PC-9 (cell line): ENCODE measurements around the gene LMBR1. TPM values are rescaled to one million over a fixed set of nuclear protein-coding genes. Genes with fewer than 3 reads are reported as not detected.

ENCODE experiments used
- BruUV-seq: library from RNA; stranded (reverse); fragments of 400-500 nt; replicated peaks from 2 replicates; lab custom pipeline; 2021; lab: Mats Ljungman, UMichigan
- CTCF ChIA-PET: fragments of 300-600 bp; sonication (Branson Sonifier 250); formaldehyde crosslinking; loops from one replicate; lab custom pipeline; 2022; ENCODE audit warnings: antibody characterized with exemption; lab: Charles Lee
- POLR2A ChIA-PET: fragments of 300-600 bp; sonication (Branson Sonifier 250); formaldehyde crosslinking; loops from one replicate; lab custom pipeline; 2022; ENCODE audit warnings: antibody characterized with exemption; ENCODE audit not compliant: unreplicated experiment; lab: Charles Lee
- DNase-seq, 2 experiments: peaks; one replicate each; pipeline versions ENCODE4 v3.0.0 to v3.0.0-alpha.2; 2015 to 2022; ENCODE audit warnings: mixed read lengths in 1 of 2
- H2AFZ ChIP-seq: fragments of 200-600 bp; sonication (generic); 2 replicates; pipeline ENCODE4 v1.8.1; 2017; ENCODE audit warnings: antibody characterized with exemption
- H3F3A ChIP-seq: fragments of 200-600 bp; sonication (generic); 2 replicates; pipeline ENCODE4 v1.8.1; 2017; ENCODE audit warnings: antibody characterized with exemption, mild to moderate bottlenecking, low read depth; ENCODE audit not compliant: insufficient read depth
- H3K27ac ChIP-seq: fragments of 200-600 bp; sonication (generic); 2 replicates; pipeline ENCODE4 v1.6.1; 2016; ENCODE audit warnings: mixed run types
- H3K27me3 ChIP-seq: fragments of 200-600 bp; sonication (generic); 2 replicates; pipeline ENCODE4 v1.6.1; 2016; ENCODE audit warnings: low read depth, mixed run types; ENCODE audit not compliant: insufficient read depth
- H3K36me3 ChIP-seq: fragments of 200-600 bp; sonication (generic); 2 replicates; pipeline ENCODE4 v1.6.1; 2016; ENCODE audit warnings: low read depth, mixed run types
- H3K4me1 ChIP-seq: fragments of 200-600 bp; sonication (generic); replicated peaks from 2 replicates; pipeline ENCODE4 v1.6.1; 2016; ENCODE audit warnings: mixed run types; ENCODE audit not compliant: insufficient read depth
- H3K4me2 ChIP-seq: fragments of 200-600 bp; sonication (generic); 2 replicates; pipeline ENCODE4 v1.6.1; 2017; ENCODE audit warnings: mixed run types
- H3K4me3 ChIP-seq: fragments of 200-600 bp; sonication (generic); 2 replicates; pipeline ENCODE4 v1.6.1; 2016; ENCODE audit warnings: mixed run types
- H3K79me2 ChIP-seq: fragments of 200-600 bp; sonication (generic); 2 replicates; pipeline ENCODE4 v1.6.1; 2017; ENCODE audit warnings: low read depth, mixed run types
- H3K9me2 ChIP-seq: fragments of 200-600 bp; sonication (generic); 2 replicates; pipeline ENCODE4 v1.8.1; 2017; ENCODE audit warnings: mild to moderate bottlenecking; ENCODE audit not compliant: insufficient read depth
- H3K9me3 ChIP-seq: fragments of 200-600 bp; sonication (generic); 2 replicates; pipeline ENCODE4 v1.8.1; 2016; ENCODE audit warnings: low read depth; ENCODE audit not compliant: insufficient read depth
- H4K20me1 ChIP-seq: fragments of 200-600 bp; sonication (generic); 2 replicates; pipeline ENCODE4 v1.8.1; 2017; ENCODE audit not compliant: insufficient read depth
- CTCF ChIP-seq: fragments of 200-600 bp; sonication (generic); conservative IDR thresholded peaks from 2 replicates; pipeline ENCODE4 v1.6.1; 2017; ENCODE audit warnings: mixed run types, antibody characterized with exemption, mild to moderate bottlenecking, moderate library complexity
- EZH2 ChIP-seq: fragments of 200-600 bp; sonication (generic); IDR thresholded peaks from 2 replicates; pipeline ENCODE4 v1.8.0; 2017; ENCODE audit warnings: antibody characterized with exemption, low read depth
- intact Hi-C: fragments of 100-400 bp; cut with micrococcal nuclease; formaldehyde crosslinking; loops from one replicate; pipeline ENCODE4 v1.10.0; 2022; ENCODE audit not compliant: unreplicated experiment
- total RNA-seq: library from RNA; stranded (reverse); gene quantifications from 2 replicates; pipeline ENCODE4 v1.2.3, GENCODE V29; 2021

The LMBR1 gene
- total RNA-seq, 1 experiment from 2014 or later = 85.0 TPM

DNA sequence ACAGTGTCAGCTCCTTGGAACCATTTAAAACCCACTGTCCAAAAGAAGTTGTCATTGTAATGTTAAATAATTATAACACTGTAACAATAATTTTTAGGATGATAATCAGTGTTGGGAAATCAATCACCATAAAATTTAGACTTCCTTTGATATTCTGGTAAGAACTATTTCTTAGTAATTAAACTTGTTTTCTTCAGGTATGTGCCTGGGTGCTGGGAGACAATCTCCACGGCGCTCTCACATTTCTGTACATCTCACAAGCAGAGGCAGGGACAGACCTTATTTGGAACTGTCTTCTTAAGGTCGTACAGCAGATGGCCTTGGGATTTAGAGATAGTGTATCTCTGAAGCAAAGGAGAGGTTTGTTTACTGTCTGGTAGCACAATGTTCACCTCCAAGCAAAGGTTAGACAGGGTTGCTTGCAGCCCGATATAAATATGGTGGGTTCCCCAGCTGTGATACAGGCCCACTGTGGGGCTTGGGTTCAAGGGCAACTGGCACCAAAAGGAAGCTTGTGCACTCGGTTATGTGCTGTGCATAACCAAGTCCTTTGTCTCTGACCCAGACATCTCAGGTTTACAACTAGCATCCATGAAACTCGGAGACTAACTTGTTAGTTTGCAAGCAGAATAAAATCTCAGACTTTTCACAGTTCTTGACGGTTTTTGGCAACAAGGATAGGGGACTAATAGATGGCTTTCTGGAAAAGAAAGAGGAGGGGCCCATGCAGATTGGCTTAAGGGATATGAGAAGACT, 126.9 kb downstream of the LMBR1 start:
- intact Hi-C loops = no loop called here
- CTCF ChIA-PET = no interaction called here
- no peaks in the 10 kb centered on the region for H3K9me3 ChIP-seq
- H3K4me3 ChIP-seq = no peak overlapping the region
- H2AFZ ChIP-seq = no peak overlapping the region
- TF ChIP-seq EZH2 = no peak
- TF ChIP-seq CTCF = no peak
- H4K20me1 ChIP-seq = no peaks in the 10 kb centered on the region
- H3K27ac ChIP-seq = no peak overlapping the region
- no TSS peak for BruUV-seq
- DNase-seq = no peak
- no peaks in the 10 kb centered on the region for H3K27me3 ChIP-seq
- H3F3A ChIP-seq = peaks cover 6% of the 10 kb centered on the region; the same call in 1 of the 2 replicates
- H3K79me2 ChIP-seq = no peaks in the 10 kb centered on the region
- H3K4me1 ChIP-seq = no peaks in the 10 kb centered on the region
- POLR2A ChIA-PET = no interaction called here
- H3K9me2 ChIP-seq = no peaks in the 10 kb centered on the region
- H3K36me3 ChIP-seq = peaks cover 8% of the 10 kb centered on the region; the same call in 1 of the 2 replicates
- H3K4me2 ChIP-seq = no peak overlapping the region

DNA sequence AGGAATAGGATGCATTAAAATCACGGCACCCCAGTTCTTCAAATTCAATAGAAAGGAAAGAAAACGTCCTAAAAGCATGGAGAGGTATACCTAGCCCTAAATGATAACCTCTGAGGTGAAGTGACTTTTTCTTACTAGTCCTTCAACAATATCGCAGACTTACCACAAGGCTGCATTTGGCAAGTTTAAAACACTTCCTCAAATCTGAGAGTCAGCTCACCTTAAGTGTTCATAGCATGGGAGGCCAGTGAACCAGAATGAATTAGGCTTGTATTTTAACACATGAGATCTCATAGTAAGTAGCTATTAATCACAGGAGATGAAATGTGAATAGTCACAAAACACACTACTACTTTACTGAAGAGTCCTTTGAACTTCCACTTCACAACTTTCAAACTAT, 128.2 kb downstream of the LMBR1 start:
- H2AFZ ChIP-seq = no peak overlapping the region
- H3K4me2 ChIP-seq = no peak overlapping the region
- peaks cover 7% of the 10 kb centered on the region; the same call in 1 of the 2 replicates for H3K9me3 ChIP-seq
- intact Hi-C loops = no loop called here
- H3F3A ChIP-seq = peaks cover 6% of the 10 kb centered on the region; the same call in 1 of the 2 replicates
- no peak overlapping the region for H3K27ac ChIP-seq
- no peak for DNase-seq
- H3K79me2 ChIP-seq = no peaks in the 10 kb centered on the region
- H3K36me3 ChIP-seq = peaks cover 18% of the 10 kb centered on the region; the same call in 1 of the 2 replicates
- H3K9me2 ChIP-seq = no peaks in the 10 kb centered on the region
- H4K20me1 ChIP-seq = no peaks in the 10 kb centered on the region
- ChIA-PET CTCF (no interaction called here), POLR2A (no interaction called here)
- no peaks in the 10 kb centered on the region for H3K4me1 ChIP-seq
- no peak overlapping the region for H3K4me3 ChIP-seq
- TF ChIP-seq CTCF = no peak
- no peaks in the 10 kb centered on the region for H3K27me3 ChIP-seq
- no TSS peak for BruUV-seq

DNA sequence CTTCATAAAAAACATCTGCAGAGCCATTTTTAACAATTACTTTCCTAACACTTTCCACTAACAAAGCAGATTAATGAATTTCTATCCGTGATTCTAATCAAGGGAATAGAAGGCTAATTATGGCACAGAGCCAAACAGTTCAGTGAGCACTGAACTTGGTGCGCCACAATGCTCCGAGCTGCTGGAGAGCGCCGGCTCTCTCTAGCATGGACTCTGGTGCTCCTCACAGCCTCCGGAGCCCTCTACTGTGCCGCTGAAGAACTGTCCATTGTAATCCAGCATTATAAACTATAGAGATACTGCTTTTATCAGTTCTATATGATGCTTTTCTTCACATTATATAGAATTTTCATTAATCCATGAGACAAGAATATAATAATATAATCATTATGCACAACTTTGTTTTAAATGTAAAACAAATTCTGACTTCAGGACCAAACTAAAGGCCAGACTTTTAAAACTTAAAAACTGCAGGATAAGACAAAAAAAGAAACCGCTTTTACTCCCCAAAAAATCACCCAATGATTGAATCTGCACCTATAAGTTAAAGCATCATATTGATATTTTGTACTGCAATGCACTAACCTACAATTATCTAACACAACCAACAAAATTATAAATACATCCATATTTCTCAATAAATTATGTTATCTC, 128.8 kb downstream of the LMBR1 start:
- no peak overlapping the region for H3K4me2 ChIP-seq
- H2AFZ ChIP-seq = no peak overlapping the region
- DNase-seq = no peak
- no peak overlapping the region for H3K4me3 ChIP-seq
- H3K36me3 ChIP-seq = peaks cover 19% of the 10 kb centered on the region; the same call in 1 of the 2 replicates
- peaks cover 6% of the 10 kb centered on the region; the same call in 1 of the 2 replicates for H3F3A ChIP-seq
- H3K4me1 ChIP-seq = no peaks in the 10 kb centered on the region
- no peak overlapping the region for H3K27ac ChIP-seq
- no peaks in the 10 kb centered on the region for H4K20me1 ChIP-seq
- CTCF ChIA-PET = no interaction called here
- POLR2A ChIA-PET = no interaction called here
- H3K9me3 ChIP-seq = peaks cover 10% of the 10 kb centered on the region; the same call in 1 of the 2 replicates
- no peaks in the 10 kb centered on the region for H3K27me3 ChIP-seq
- no TSS peak for BruUV-seq
- H3K9me2 ChIP-seq = no peaks in the 10 kb centered on the region
- TF ChIP-seq EZH2 = no peak
- no peak; the same call in 1 of the 2 replicates for TF ChIP-seq CTCF
- intact Hi-C loops = no loop called here
- H3K79me2 ChIP-seq = no peaks in the 10 kb centered on the region
